HG02610 (cell line): ENCODE results near the gene MSI2.

ENCODE experiments used
- ATAC-seq: cut with Tn5 transposase; IDR thresholded peaks from one replicate; pipeline ENCODE4 v1.9.1; 2021; ENCODE audit warnings: mild to moderate bottlenecking, moderate library complexity; ENCODE audit not compliant: unreplicated experiment

MSI2 gene

GRCh38 chr17:57582881-57583756 lies 326.8 kb downstream of the MSI2 start:
- no peak for ATAC-seq

- no peak for ATAC-seq
These were observed 327.8 kb downstream of the MSI2 start for GRCh38 chr17:57584050-57584551.

- no peak for ATAC-seq
These were observed 329.2 kb downstream of the MSI2 start for GRCh38 chr17:57585341-57586195.

GRCh38 chr17:57586196-57586740 lies 329.9 kb downstream of the MSI2 start:
- no peak for ATAC-seq

GRCh38 chr17:57586742-57587141 lies 330.4 kb downstream of the MSI2 start:
- ATAC-seq = no peak

GRCh38 chr17:57587193-57587969 lies 331.1 kb downstream of the MSI2 start:
- ATAC-seq = no peak

- no peak for ATAC-seq
These were observed 331.8 kb downstream of the MSI2 start for GRCh38 chr17:57588086-57588485.

- ATAC-seq = no peak
These were observed 333.1 kb downstream of the MSI2 start for GRCh38 chr17:57589151-57590034.

GRCh38 chr17:57593739-57594462 lies 337.6 kb downstream of the MSI2 start:
- no peak for ATAC-seq

- ATAC-seq = no peak
These were observed 338.4 kb downstream of the MSI2 start for GRCh38 chr17:57594767-57595166.

GRCh38 chr17:57595426-57595825 lies 339.1 kb downstream of the MSI2 start:
- ATAC-seq = no peak

- no peak for ATAC-seq
These were observed 339.8 kb downstream of the MSI2 start for GRCh38 chr17:57595947-57596695.

GRCh38 chr17:57597101-57597500 lies 340.8 kb downstream of the MSI2 start:
- no peak for ATAC-seq

- ATAC-seq = no peak
These were observed 341.5 kb downstream of the MSI2 start for GRCh38 chr17:57597531-57598453.

GRCh38 chr17:57599271-57600045 lies 343.1 kb downstream of the MSI2 start:
- ATAC-seq = no peak

- no peak for ATAC-seq
These were observed 343.8 kb downstream of the MSI2 start for GRCh38 chr17:57600074-57600473.
